Dermis blood vessel endothelial cell (primary cell): ENCODE measurements around the gene HDAC2. TPM values are rescaled to one million over a fixed set of nuclear protein-coding genes. Genes with fewer than 3 reads are reported as not detected.

Source experiments
- DNase-seq: peaks from one replicate; pipeline ENCODE4 v3.0.0; 2010
- total RNA-seq: library from RNA; depleted of rRNA; stranded (reverse); fragments of >200 nt; gene quantifications from 2 replicates; pipeline ENCODE4 v1.2.3, GENCODE V29; 2014

HDAC2 gene
- total RNA-seq, 1 donor from 2014 or later = 74.2 TPM

DNA sequence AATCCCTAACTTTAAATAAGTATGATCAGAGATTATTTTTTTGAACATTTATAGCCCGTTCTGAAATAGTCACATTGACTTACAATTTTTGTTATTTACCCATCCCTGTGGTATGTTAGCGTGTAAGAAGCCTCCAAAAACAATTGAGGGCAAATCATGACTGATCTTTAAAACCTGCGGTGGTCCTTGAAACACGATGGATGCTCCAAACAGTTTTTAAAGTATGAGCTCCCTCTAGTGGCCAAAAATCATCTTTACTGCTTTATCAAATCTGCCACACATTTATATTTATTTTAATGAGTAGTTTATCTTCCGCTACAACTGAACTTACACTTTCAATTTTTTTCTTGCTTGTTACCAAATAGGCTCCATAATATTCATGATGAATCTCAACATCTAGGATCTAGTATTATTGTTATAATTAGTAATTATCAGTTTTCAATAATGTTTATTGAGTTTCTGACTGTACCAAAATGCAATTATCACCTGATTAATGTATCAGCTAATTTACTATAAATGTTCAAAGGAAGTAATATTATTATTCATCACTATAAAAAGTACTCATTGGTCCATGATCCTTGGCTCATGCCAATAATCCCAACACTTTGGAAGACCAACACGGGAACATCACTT lies 61.6 kb downstream of the HDAC2 start:
- peak; percentile 86 for DNase-seq

DNA sequence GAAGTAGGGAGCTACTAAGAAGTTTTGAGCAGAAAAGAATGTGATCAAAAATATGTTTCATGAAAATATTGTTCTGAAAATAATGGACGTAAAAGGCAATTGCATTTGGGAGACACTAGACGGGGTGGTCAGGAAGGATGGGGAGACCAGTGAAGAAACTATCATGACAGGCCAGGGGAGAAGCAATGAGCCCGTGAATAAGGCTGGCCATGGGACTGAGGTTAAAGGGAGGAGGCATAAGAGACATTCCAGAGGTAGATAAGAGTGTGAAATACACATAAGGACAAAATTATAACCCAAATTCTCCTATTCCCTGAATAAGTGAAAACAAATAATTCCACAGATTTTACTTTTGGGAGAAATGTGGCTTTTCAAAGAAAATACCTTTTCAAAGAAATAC lies 62.1 kb downstream of the HDAC2 start:
- DNase-seq = no peak

DNA sequence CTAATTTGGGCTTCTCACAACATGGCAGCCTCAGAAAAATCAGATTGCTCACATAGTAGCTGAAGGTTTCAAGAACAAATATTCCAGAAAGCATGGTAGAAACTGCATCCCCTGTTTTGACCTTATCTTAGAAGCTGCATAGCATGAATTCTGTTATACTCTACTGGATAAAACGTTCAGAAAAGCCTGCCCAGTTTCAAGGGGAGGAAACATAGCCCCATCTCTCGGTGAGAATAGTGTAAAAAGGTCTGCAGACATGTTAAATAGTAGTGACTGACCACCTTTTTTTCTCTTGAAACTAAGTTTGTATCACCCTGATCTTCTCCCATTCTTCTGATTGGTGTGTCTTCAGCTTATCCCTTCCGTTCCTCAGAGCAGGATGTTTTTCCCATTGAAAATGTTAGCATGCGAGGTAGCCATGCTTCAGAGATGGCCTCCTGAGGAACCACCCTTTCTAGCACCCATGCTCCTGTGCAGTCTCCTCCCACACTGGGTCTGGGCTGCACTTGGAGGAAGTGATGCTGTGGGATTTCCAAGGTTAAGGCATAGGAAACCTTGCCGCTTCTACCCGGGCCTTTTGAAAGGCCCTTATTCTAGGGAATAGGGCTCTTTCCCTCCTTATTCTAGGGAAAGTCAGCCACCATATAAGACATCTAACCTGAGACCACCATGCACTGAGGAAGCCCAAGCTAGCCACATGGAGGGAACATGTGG lies 63.7 kb downstream of the HDAC2 start:
- peak; percentile 64 for DNase-seq

DNA sequence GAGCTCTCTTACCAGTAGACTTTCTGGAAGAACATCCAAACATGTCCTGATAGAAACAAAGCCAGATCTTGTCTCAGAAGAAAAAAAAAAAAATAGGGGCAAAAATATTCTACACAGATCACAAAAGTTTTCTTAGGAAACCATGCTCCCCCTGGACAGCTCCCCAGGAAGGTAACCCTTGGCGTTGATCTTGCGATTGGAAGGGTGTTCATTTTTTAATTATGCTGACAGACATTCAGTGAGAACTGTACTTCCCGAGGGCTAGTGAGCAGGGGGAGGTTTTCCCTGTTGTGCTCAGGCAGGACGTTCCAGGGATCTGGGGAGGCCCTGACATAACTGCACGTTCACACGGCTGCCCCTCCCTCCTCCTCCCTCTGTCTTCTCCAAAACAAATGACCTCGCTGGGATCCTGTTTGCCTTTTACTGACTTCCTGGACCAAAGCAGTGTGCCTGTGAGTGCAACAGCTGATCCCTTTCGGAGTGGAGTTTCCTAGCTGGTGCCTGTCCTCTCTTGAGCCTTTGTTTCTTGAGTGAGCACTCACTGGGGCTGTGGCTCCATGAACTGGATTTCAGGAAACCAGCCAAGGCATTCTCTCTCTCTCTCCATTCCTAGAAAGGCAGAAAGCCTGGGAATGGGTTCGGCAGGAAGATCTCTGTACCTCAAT lies 67.2 kb downstream of the HDAC2 start:
- DNase-seq = peak; percentile 87

DNA sequence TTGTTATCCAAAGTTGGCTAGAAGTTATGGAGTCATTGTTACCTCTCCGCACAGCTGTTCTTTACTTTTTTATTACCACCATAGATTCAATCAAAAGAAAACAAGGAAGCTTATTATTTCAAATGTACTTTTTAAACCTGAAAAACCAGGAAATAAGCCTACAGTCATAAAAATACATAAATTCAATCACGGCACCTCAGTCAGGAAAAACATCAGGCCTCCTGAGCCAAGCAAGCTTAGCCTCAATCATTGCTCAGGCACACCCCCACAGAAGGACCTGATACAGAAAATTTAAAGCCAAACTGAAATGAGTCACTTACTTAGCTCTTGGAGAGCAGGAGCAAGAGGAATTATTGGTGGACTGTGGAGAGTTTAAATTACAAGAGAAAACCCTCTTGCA lies 69.5 kb downstream of the HDAC2 start:
- peak; percentile 64 for DNase-seq

DNA sequence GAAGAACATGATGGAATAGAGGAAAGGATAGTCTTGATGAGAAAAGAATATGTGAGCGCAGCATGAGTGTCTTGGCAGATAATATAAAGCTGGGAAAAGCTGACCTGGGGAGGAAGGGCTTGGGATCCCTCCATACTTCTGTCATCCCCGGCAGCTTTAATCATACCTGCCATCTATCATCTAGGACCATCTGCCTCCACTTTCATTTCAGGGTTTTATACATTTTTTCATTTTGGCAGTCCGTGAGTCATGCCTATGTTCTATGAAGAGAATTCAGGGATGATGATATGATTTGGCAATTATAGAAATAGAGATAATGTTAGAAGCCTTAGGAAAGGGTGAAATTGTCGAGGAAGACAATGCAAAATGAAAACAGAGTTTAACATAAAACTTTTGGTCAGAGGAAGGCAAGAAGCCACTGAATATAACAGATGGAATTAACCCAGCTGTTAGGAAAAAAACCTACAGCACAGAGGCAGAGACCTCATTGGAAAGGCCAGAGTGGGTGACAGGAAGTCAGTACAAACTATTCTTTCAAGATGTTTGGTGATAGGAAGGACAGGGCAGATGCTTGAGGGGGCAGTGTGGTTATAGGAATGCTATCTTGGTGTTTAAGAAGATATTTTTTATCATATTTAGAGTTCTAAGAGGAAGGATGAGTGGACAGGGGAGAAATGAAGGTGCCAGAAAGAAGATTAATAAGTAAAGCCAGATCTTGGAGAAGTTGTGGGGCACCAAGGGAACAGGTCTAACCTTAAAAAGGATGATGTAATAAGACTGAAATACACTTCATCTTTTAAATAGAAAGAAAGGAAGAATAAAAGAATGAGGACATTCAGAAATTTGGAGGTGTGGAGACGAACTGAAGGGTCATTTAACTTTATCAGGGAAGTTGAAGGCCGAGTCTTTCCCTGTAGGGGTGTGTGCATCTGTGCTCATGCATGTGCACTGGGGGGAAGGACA lies 76.0 kb downstream of the HDAC2 start:
- no peak for DNase-seq

DNA sequence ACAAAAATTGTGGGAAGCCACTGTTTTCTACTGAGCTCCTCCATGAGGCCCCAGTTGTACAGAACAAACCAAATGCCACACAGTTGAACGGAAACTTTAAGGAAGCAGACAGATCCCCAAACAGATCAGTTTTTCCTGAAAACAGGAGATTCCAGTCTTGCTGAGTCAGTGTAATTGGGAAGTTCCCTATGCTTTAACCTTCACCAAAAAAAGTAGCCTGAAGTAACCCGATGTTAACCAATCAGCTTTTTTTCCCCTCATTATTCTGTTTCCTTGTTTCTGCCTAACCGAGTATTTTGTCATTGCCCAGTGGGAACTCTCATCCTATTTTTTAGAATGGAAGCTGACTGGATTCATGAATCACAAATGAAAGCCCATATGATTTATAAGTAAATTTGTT lies 77.1 kb downstream of the HDAC2 start:
- DNase-seq = peak; percentile 78

DNA sequence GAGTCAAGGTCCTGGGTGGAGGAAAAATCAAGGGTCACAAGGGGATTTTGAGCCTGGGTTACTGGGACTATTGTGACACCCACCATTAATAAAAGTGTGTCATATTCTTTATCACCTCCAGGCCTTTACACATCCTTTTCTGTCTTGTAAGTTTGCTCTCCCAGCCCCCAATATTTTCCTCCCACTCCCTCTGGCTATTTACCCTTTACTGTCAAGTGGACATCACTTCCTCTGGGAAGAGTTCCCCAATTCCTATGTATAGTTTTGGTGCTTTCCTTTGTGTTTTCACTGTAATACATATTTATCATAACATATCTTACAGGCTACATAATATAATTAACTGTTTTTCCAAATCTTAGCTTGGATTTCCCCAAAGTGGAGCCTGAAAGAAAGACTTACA lies 77.5 kb downstream of the HDAC2 start:
- DNase-seq = no peak

DNA sequence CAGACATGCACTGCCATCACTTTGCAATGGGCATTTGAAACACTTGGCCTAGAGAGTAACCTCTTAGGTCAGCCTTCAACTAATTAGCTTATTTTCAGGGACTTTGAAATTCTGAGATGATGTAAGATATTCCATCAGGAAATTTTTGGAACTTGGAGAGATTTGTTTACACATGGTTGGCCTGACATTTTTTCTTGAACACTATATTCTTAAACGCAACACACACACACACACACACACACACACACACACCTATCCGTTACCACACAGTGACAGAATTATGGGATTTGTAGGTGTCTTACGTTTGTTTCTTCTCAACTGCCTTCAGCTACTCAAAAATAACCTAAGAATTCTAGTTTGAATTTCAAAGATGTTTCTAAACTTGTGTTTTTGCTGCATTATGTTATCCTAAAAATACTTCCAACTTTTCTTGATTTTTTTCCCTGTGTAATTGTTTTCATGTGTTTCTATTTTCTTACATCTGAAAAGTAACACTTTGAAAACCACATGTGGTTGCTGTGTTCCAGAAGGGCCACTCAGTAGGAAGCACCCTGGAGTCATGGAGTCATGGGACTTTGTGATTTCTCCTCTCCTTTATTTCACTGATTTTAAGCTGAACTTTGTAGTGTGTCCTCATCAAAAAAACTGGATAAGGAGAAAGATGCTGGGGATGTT lies 81.9 kb downstream of the HDAC2 start:
- DNase-seq = no peak

DNA sequence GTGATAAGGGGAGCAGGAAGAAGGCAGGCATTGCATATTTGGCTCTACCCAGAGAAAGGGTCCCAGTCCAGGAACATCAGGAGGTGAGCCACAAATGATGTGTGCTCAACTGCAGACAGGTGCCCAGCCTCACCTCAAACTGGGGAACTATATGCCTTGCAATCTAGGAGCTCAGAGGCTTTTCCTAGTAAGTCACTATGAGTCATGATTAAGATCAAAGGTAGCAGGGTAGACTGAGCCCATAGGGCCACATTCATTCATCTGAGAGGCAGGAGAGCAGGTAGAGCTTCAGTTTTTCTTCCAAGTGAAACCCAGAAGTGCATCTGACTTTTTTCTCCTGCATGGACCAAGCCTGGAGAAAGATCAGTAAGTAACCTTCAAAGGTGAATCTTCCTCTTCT lies 82.5 kb downstream of the HDAC2 start:
- no peak for DNase-seq

DNA sequence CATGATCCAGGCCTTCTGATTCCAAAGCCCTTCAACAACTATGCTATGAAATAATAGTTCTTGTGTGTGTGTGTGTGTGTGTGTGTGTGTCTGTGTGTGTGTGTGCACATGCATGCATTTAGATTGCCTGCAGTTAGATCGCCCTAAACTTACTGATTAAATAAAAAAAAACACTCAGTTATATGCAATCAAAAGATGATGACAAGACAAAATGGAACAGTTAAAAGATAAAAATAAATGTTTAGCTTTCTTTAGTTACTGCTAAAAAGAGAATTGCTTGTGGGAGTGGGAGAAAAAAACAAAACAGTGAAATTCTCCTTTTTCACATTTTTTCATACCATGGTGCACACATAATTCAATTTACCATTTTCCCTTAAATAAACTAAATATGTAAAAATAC lies 84.4 kb downstream of the HDAC2 start:
- no peak for DNase-seq

DNA sequence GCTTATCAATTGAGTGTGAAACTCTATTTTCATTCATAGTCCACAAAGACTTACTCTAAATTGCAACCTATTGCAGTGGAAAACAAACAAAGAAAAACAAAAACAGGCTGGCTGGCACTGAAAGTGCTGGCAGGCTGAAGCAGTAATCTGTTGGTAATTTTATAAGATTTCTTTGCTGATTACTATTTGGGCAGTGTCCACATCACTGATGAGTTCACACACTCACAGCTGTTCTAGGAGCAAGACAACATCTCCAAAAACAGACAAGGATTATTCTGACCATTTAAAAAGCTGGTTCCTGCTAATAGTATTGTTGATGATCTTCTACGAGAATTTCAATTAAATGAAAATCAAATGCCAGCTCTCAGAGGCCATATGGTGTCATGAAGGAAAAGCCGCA lies 86.9 kb downstream of the HDAC2 start:
- DNase-seq = no peak

Other genes starting within 250 kb of the HDAC2 start
- gene MARCKS, start 113.8 kb downstream of the HDAC2 start, total RNA-seq = 311 and 333 TPM in 2 replicates